Keratinocyte (primary cell): ENCODE measurements around the gene FRYL. TPM values are rescaled to one million over a fixed set of nuclear protein-coding genes. Genes with fewer than 3 reads are reported as not detected.

Experiments
- DNase-seq: peaks from one replicate; pipeline ENCODE4 v3.0.0-alpha.2; 2011; ENCODE audit warnings: low read depth, missing footprints, low spot score
- FAIRE-seq: peaks from 2 replicates; lab custom pipeline; 2011; peaks lifted over from hg19 to GRCh38; lab: Jason Lieb, UNC
- H2AFZ ChIP-seq: 2 replicates; pipeline ENCODE4 v1.6.0; 2012; ENCODE audit warnings: low read length, control low read depth, inconsistent platforms; ENCODE audit not compliant: control insufficient read depth
- H3K27ac ChIP-seq: 2 replicates; pipeline ENCODE4 v1.5.1; 2011; ENCODE audit warnings: low read length; ENCODE audit not compliant: control insufficient read depth, insufficient read depth
- H3K27me3 ChIP-seq: 3 replicates; pipeline ENCODE4 v1.6.0; 2011; ENCODE audit warnings: low read length; ENCODE audit not compliant: control insufficient read depth, insufficient read depth; ENCODE audit errors: extremely low read depth
- H3K36me3 ChIP-seq, 2 experiments: 2 replicates in 1 of 2; 3 replicates in 1 of 2; pipeline ENCODE4 v1.5.1; 2011; ENCODE audit warnings: low read length in 2 of 2, mild to moderate bottlenecking in 1 of 2; ENCODE audit not compliant: control insufficient read depth in 2 of 2, insufficient read depth in 2 of 2; ENCODE audit errors: extremely low read depth in 1 of 2
- H3K4me1 ChIP-seq: 3 replicates; pipeline ENCODE4 v1.5.1; 2011; ENCODE audit warnings: low read length; ENCODE audit not compliant: control insufficient read depth, insufficient read depth; ENCODE audit errors: extremely low read depth
- H3K4me2 ChIP-seq: 3 replicates; pipeline ENCODE4 v1.6.0; 2011; ENCODE audit warnings: low read depth, low read length; ENCODE audit not compliant: control insufficient read depth, insufficient read depth; ENCODE audit errors: extremely low read depth
- H3K4me3 ChIP-seq, 3 experiments: fragments of 200-600 bp in 1 of 3; sonication (generic) in 1 of 3; 2 replicates in 2 of 3; 3 replicates in 1 of 3; pipeline ENCODE4 v1.5.1; 2011 to 2016; ENCODE audit warnings: low read length in 3 of 3, mild to moderate bottlenecking in 3 of 3, control low read depth in 2 of 3, inconsistent platforms in 1 of 3, low read depth in 1 of 3, mixed read lengths in 1 of 3, mixed run types in 1 of 3, moderate library complexity in 1 of 3; ENCODE audit not compliant: control insufficient read depth in 2 of 3, insufficient read depth in 2 of 3; ENCODE audit errors: extremely low read depth in 1 of 3
- H3K79me2 ChIP-seq: 2 replicates; pipeline ENCODE4 v1.6.0; 2012; ENCODE audit warnings: low read length; ENCODE audit not compliant: control insufficient read depth, insufficient read depth
- H3K9ac ChIP-seq: 3 replicates; pipeline ENCODE4 v1.6.0; 2011; ENCODE audit warnings: low read length; ENCODE audit not compliant: control insufficient read depth, insufficient read depth; ENCODE audit errors: extremely low read depth
- H3K9me1 ChIP-seq: 3 replicates; pipeline ENCODE4 v1.6.0; 2011; ENCODE audit warnings: low read length; ENCODE audit not compliant: control insufficient read depth, insufficient read depth; ENCODE audit errors: extremely low read depth
- H3K9me3 ChIP-seq: 2 replicates; pipeline ENCODE4 v1.5.1; 2012; ENCODE audit warnings: low read depth, low read length; ENCODE audit not compliant: control insufficient read depth
- H4K20me1 ChIP-seq: 3 replicates; pipeline ENCODE4 v1.6.0; 2011; ENCODE audit warnings: low read length; ENCODE audit not compliant: control insufficient read depth, insufficient read depth; ENCODE audit errors: extremely low read depth
- EZH2 ChIP-seq: IDR thresholded peaks from one replicate; pipeline ENCODE4 v1.6.1; 2012; ENCODE audit warnings: inconsistent platforms, mild to moderate bottlenecking, low read length, moderate library complexity
- dilution Hi-C: fragments of 300-500 bp; cut with MboI; formaldehyde crosslinking; loops from one replicate; pipeline ENCODE4 v1.7.0; 2020; ENCODE audit warnings: low sequenced_read_pairs; ENCODE audit not compliant: extremely low pct_ligation_motif_present
- polyA plus RNA-seq, 5 experiments: library from polyadenylated mRNA; depleted of rRNA in 3 of 5; stranded (reverse) in 3 of 5; stranded (forward) in 1 of 5; unstranded in 1 of 5; fragments of >200 nt; gene quantifications; 1 replicate in 1 of 5; 2 replicates in 3 of 5; 3 replicates in 1 of 5; pipeline versions ENCODE4 v1.2.1 to v1.2.3, GENCODE V29; 2011 to 2012; ENCODE audit warnings: missing spikeins in 2 of 5, low read depth in 1 of 5, low replicate concordance in 1 of 5
- TF ChIP-seq, protein P1 (sequence below), 3 experiments: IDR thresholded peaks in 1 of 3; conservative IDR thresholded peaks in 1 of 3; optimal IDR thresholded peaks in 1 of 3; 2 replicates in 2 of 3; 3 replicates in 1 of 3; pipeline versions ENCODE3 to v1.5.1; 2011; ENCODE audit warnings: low read length in 3 of 3, mild to moderate bottlenecking in 3 of 3, moderate library complexity in 2 of 3, control low read depth in 1 of 3, inconsistent platforms in 1 of 3; ENCODE audit not compliant: insufficient read depth in 2 of 3; ENCODE audit errors: extremely low read depth in 1 of 3

Gene FRYL
- polyA plus RNA-seq, 1 donor (not counting 4 experiments of a cell fraction or from before 2014, with no cell fraction given), result 40.4 TPM

DNA sequence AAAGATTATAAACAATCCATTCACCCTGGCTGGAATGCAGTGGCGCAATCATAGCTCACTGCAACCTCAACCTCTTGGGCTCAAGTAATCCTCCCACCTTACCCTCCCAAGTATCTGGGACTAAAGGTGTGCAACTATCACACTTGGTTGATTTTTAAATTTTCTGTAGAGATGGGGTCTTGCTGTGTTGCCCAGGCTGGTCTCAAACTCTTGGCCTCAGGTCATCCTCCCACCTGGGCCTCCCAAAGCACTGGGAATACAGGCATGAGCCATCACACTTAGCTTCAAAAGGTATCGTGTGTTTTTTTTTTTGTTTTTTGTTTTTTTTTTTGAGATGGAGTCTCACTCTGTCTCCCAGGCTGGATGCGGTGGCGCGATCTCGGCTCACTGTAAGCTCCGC lies 71.5 kb downstream of the FRYL start:
- H4K20me1 ChIP-seq, result no peaks in the 10 kb centered on the region
- H3K9me1 ChIP-seq, result no peaks in the 10 kb centered on the region
- H3K9ac ChIP-seq, result no peak overlapping the region
- H3K27ac ChIP-seq, result no peak overlapping the region
- H3K27me3 ChIP-seq, result no peaks in the 10 kb centered on the region
- dilution Hi-C loops, result no loop called here
- H3K4me2 ChIP-seq, result no peak overlapping the region
- no peak overlapping the region for H2AFZ ChIP-seq
- peaks cover 50% of the 10 kb centered on the region for H3K79me2 ChIP-seq
- no peak overlapping the region for H3K4me3 ChIP-seq
- no peak for FAIRE-seq
- DNase-seq, result no peak
- H3K36me3 ChIP-seq, result peaks cover 0 to 5% of the 10 kb centered on the region in 2 experiments
- no peaks in the 10 kb centered on the region for H3K9me3 ChIP-seq
- peaks cover 5% of the 10 kb centered on the region for H3K4me1 ChIP-seq
- TF ChIP-seq, protein P1, sequence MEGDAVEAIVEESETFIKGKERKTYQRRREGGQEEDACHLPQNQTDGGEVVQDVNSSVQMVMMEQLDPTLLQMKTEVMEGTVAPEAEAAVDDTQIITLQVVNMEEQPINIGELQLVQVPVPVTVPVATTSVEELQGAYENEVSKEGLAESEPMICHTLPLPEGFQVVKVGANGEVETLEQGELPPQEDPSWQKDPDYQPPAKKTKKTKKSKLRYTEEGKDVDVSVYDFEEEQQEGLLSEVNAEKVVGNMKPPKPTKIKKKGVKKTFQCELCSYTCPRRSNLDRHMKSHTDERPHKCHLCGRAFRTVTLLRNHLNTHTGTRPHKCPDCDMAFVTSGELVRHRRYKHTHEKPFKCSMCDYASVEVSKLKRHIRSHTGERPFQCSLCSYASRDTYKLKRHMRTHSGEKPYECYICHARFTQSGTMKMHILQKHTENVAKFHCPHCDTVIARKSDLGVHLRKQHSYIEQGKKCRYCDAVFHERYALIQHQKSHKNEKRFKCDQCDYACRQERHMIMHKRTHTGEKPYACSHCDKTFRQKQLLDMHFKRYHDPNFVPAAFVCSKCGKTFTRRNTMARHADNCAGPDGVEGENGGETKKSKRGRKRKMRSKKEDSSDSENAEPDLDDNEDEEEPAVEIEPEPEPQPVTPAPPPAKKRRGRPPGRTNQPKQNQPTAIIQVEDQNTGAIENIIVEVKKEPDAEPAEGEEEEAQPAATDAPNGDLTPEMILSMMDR (optimal IDR thresholded peaks at IDR 0.05 in 1 of 3, IDR thresholded peaks at IDR 0.05 in 1 of 3, conservative IDR thresholded peaks at IDR 0.05 in 1 of 3; ENCODE audit: extremely low read depth in 1 of 3, insufficient read depth in 2 of 3, low read length in 3 of 3), result no peak
- TF ChIP-seq EZH2, result no peak

DNA sequence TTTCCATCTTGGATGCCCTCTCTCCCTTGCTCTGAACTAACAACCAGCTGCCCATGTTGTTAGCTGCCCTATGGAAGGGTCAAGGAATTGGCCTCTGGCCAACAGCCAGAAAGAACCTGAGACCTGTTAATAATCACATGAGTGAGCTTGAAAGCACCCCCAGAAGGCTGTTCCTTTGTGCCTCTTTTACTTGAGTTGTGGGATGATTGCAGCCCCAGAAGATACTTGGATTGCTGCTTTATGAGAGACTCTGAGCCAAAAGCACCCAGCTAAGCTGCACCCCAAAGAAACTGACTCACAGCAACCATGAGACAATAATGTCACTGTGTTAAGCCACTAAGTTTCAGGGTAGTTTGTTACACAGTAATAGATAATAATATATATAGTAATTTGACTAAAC lies 73.3 kb downstream of the FRYL start:
- H3K9ac ChIP-seq, result no peak overlapping the region
- FAIRE-seq (no peak), DNase-seq (no peak)
- peaks cover 0 to 5% of the 10 kb centered on the region in 2 experiments for H3K36me3 ChIP-seq
- H3K27ac ChIP-seq, result no peak overlapping the region
- no peaks in the 10 kb centered on the region for H3K27me3 ChIP-seq
- dilution Hi-C loops, result no loop called here
- peaks cover 56% of the 10 kb centered on the region for H3K79me2 ChIP-seq
- peaks cover 5% of the 10 kb centered on the region for H3K4me1 ChIP-seq
- TF ChIP-seq, protein P1 (optimal IDR thresholded peaks at IDR 0.05 in 1 of 3, IDR thresholded peaks at IDR 0.05 in 1 of 3, conservative IDR thresholded peaks at IDR 0.05 in 1 of 3; ENCODE audit: extremely low read depth in 1 of 3, insufficient read depth in 2 of 3, low read length in 3 of 3), result no peak
- no peak for TF ChIP-seq EZH2
- H3K9me3 ChIP-seq, result no peaks in the 10 kb centered on the region
- H3K9me1 ChIP-seq, result no peaks in the 10 kb centered on the region
- no peak overlapping the region for H2AFZ ChIP-seq
- no peak overlapping the region for H3K4me2 ChIP-seq
- H3K4me3 ChIP-seq, result no peak overlapping the region
- H4K20me1 ChIP-seq, result no peaks in the 10 kb centered on the region
